ENCODE results near the gene LRRC4C.
"Not testable (repeated sequence)": the region's sequence is repeated elsewhere in the genome, so short reads cannot be mapped to it uniquely, and the experiment has no call there.

The LRRC4C gene

GRCh38 chr11:40183073-40184064 is 1276.1 kb downstream of the LRRC4C start:
- Histone ChIP-seq H3K4me3 (ENCODE audit: low read length) (no peak overlapping the region), H3K9ac (ENCODE audit: low read length) (no peak overlapping the region), H3K4me1 (ENCODE audit: control insufficient read depth, insufficient read depth, low read length) (no peaks in the 10 kb centered on the region), H3K36me3 (ENCODE audit: control insufficient read depth, insufficient read depth, low read length) (no peaks in the 10 kb centered on the region), H3K27me3 (ENCODE audit: control insufficient read depth, insufficient read depth, low read length) (no peaks in the 10 kb centered on the region), H3K27ac (ENCODE audit: low read depth, low read length) (no peak overlapping the region)

DNA sequence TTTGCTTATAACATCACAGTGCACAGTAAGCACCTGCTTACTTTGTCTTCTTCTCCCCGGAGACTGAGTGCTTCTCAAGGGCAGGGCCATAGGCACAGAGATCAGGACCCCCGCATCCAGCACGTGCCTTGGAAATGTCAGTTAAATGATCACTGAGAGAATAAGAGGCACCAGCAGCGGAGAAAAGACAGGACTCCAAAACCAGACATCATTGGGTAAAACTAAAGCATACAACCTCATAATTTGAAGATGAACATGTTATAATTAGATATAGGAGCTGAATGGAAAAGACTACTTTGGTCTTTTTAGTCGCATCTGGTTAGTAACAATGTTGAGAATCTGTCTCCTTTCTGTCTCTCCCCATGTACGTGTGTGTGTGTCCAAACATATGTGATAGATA is 1279.9 kb downstream of the LRRC4C start:
- H3K4me3 ChIP-seq (ENCODE audit: low read length) = no peak overlapping the region
- H3K4me1 ChIP-seq (ENCODE audit: control insufficient read depth, insufficient read depth, low read length) = no peaks in the 10 kb centered on the region
- no peaks in the 10 kb centered on the region for H3K36me3 ChIP-seq (ENCODE audit: control insufficient read depth, insufficient read depth, low read length)
- H3K27ac ChIP-seq (ENCODE audit: low read depth, low read length) = no peak overlapping the region
- H3K27me3 ChIP-seq (ENCODE audit: control insufficient read depth, insufficient read depth, low read length) = no peaks in the 10 kb centered on the region
- no peak overlapping the region for H3K9ac ChIP-seq (ENCODE audit: low read length)

GRCh38 chr11:40178470-40178869 is 1281.0 kb downstream of the LRRC4C start:
- Histone ChIP-seq H3K36me3 (ENCODE audit: control insufficient read depth, insufficient read depth, low read length) (no peaks in the 10 kb centered on the region), H3K27ac (ENCODE audit: low read depth, low read length) (no peak overlapping the region), H3K4me3 (ENCODE audit: low read length) (no peak overlapping the region), H3K4me1 (ENCODE audit: control insufficient read depth, insufficient read depth, low read length) (no peaks in the 10 kb centered on the region), H3K9ac (ENCODE audit: low read length) (no peak overlapping the region), H3K27me3 (ENCODE audit: control insufficient read depth, insufficient read depth, low read length) (no peaks in the 10 kb centered on the region)

DNA sequence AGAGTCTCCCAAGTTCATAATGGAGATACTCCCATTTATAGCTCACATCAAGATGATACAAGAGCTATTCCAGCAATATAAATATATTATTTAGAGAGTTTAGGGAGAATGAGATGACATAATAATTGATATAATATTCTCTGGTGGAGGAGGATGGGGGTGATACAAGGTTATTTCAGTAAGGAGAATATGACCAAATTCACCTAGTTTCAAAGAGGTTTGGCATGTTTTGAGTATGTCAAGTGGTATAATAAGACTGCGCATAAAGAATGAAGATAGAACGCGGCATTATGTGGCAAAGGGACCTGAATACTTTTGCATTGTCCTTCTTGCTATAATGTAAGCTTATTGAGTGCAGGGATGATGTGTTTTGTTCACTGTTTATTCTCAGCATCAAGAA is 1283.5 kb downstream of the LRRC4C start:
- Histone ChIP-seq H3K27ac (ENCODE audit: low read depth, low read length) (no peak overlapping the region), H3K4me3 (ENCODE audit: low read length) (no peak overlapping the region), H3K4me1 (ENCODE audit: control insufficient read depth, insufficient read depth, low read length) (no peaks in the 10 kb centered on the region), H3K36me3 (ENCODE audit: control insufficient read depth, insufficient read depth, low read length) (no peaks in the 10 kb centered on the region), H3K9ac (ENCODE audit: low read length) (no peak overlapping the region), H3K27me3 (ENCODE audit: control insufficient read depth, insufficient read depth, low read length) (no peaks in the 10 kb centered on the region)

DNA sequence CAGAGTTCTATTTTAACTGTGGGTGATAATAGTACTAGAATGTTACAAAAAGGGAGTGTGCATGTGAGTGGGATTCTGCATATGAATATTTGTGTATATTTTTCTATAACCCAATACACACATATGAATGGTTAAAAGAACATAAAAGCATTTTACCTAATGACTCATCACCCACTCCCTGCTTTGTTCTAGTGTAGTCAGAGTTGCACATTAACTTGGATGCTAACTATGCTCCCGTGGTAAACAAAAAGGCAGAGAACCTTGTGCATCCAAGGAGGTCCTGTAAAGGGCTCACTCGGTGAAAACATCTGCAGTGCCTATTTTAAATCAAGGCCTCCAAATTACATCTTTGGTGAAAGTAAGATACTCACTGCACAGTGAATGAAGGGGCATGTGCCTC is 1289.4 kb downstream of the LRRC4C start:
- H3K27me3 ChIP-seq (ENCODE audit: control insufficient read depth, insufficient read depth, low read length) = no peaks in the 10 kb centered on the region
- no peaks in the 10 kb centered on the region for H3K36me3 ChIP-seq (ENCODE audit: control insufficient read depth, insufficient read depth, low read length)
- no peak overlapping the region for H3K4me3 ChIP-seq (ENCODE audit: low read length)
- no peaks in the 10 kb centered on the region for H3K4me1 ChIP-seq (ENCODE audit: control insufficient read depth, insufficient read depth, low read length)
- H3K9ac ChIP-seq (ENCODE audit: low read length) = no peak overlapping the region
- H3K27ac ChIP-seq (ENCODE audit: low read depth, low read length) = no peak overlapping the region

- H3K4me1 ChIP-seq (ENCODE audit: control insufficient read depth, insufficient read depth, low read length) = no peaks in the 10 kb centered on the region
- no peak overlapping the region for H3K4me3 ChIP-seq (ENCODE audit: low read length)
- no peak overlapping the region for H3K27ac ChIP-seq (ENCODE audit: low read depth, low read length)
- H3K9ac ChIP-seq (ENCODE audit: low read length) = no peak overlapping the region
- H3K27me3 ChIP-seq (ENCODE audit: control insufficient read depth, insufficient read depth, low read length) = no peaks in the 10 kb centered on the region
- H3K36me3 ChIP-seq (ENCODE audit: control insufficient read depth, insufficient read depth, low read length) = no peaks in the 10 kb centered on the region
Observed at GRCh38 chr11:40168414-40168813, 1291.0 kb downstream of the LRRC4C start.

- not testable (repeated sequence) for H3K36me3 ChIP-seq (ENCODE audit: control insufficient read depth, insufficient read depth, low read length); H3K27ac ChIP-seq (ENCODE audit: low read depth, low read length); H3K9ac ChIP-seq (ENCODE audit: low read length); H3K27me3 ChIP-seq (ENCODE audit: control insufficient read depth, insufficient read depth, low read length); H3K4me3 ChIP-seq (ENCODE audit: low read length); H3K4me1 ChIP-seq (ENCODE audit: control insufficient read depth, insufficient read depth, low read length)
Observed at GRCh38 chr11:40167805-40168204, 1291.6 kb downstream of the LRRC4C start.

DNA sequence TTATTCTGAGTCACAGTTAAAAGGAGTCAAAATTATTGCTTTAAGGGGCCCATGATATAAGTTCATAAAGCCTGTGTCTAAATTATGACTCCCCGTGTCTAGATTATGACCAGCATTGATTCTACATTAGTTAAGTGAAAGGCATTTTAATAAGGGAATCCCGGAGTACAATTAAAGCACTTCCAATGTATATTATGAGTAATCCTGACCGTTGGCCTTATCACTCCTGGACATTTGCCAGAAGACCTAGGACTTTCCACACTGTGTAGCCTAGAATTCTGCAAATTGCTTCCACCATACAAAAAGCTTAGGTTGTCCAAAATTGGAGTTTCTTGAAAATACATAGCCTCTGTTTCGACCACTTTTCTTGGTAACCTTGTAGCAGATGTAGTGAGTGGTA is 1292.6 kb downstream of the LRRC4C start:
- no peaks in the 10 kb centered on the region for H3K36me3 ChIP-seq (ENCODE audit: control insufficient read depth, insufficient read depth, low read length)
- H3K4me3 ChIP-seq (ENCODE audit: low read length) = no peak overlapping the region
- no peaks in the 10 kb centered on the region for H3K4me1 ChIP-seq (ENCODE audit: control insufficient read depth, insufficient read depth, low read length)
- H3K27me3 ChIP-seq (ENCODE audit: control insufficient read depth, insufficient read depth, low read length) = no peaks in the 10 kb centered on the region
- no peak overlapping the region for H3K9ac ChIP-seq (ENCODE audit: low read length)
- no peak overlapping the region for H3K27ac ChIP-seq (ENCODE audit: low read depth, low read length)

GRCh38 chr11:40162901-40163883 is 1296.3 kb downstream of the LRRC4C start:
- H3K4me3 ChIP-seq (ENCODE audit: low read length) = no peak overlapping the region
- H3K4me1 ChIP-seq (ENCODE audit: control insufficient read depth, insufficient read depth, low read length) = no peaks in the 10 kb centered on the region
- no peaks in the 10 kb centered on the region for H3K27me3 ChIP-seq (ENCODE audit: control insufficient read depth, insufficient read depth, low read length)
- H3K27ac ChIP-seq (ENCODE audit: low read depth, low read length) = no peak overlapping the region
- H3K9ac ChIP-seq (ENCODE audit: low read length) = no peak overlapping the region
- H3K36me3 ChIP-seq (ENCODE audit: control insufficient read depth, insufficient read depth, low read length) = no peaks in the 10 kb centered on the region

GRCh38 chr11:40161854-40162410 is 1297.5 kb downstream of the LRRC4C start:
- Histone ChIP-seq H3K36me3 (ENCODE audit: control insufficient read depth, insufficient read depth, low read length) (no peaks in the 10 kb centered on the region), H3K4me1 (ENCODE audit: control insufficient read depth, insufficient read depth, low read length) (no peaks in the 10 kb centered on the region), H3K9ac (ENCODE audit: low read length) (no peak overlapping the region), H3K27me3 (ENCODE audit: control insufficient read depth, insufficient read depth, low read length) (no peaks in the 10 kb centered on the region), H3K4me3 (ENCODE audit: low read length) (no peak overlapping the region), H3K27ac (ENCODE audit: low read depth, low read length) (no peak overlapping the region)

DNA sequence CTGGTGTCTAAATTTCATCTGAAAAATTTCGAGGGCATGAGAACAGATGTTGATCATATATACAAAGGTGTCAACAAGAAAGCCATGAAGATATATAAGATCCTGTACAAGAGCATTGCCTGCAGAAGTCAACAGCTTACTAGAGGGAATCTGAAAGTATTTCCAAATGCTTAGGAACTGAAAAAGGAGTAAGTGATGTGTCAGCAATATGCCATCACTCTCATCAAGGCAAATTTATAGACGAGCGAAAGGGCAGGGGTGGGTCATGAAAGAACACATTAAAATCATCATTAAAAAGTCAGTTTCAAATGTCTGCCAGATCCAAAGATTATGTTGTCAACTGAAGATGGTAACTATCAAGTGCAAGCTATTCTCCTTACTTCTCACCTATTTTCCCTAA is 1299.0 kb downstream of the LRRC4C start:
- Histone ChIP-seq H3K27ac (ENCODE audit: low read depth, low read length) (no peak overlapping the region), H3K4me1 (ENCODE audit: control insufficient read depth, insufficient read depth, low read length) (no peaks in the 10 kb centered on the region), H3K36me3 (ENCODE audit: control insufficient read depth, insufficient read depth, low read length) (no peaks in the 10 kb centered on the region), H3K27me3 (ENCODE audit: control insufficient read depth, insufficient read depth, low read length) (no peaks in the 10 kb centered on the region), H3K9ac (ENCODE audit: low read length) (no peak overlapping the region), H3K4me3 (ENCODE audit: low read length) (no peak overlapping the region)

- Histone ChIP-seq H3K27ac (ENCODE audit: low read depth, low read length) (no peak overlapping the region), H3K4me1 (ENCODE audit: control insufficient read depth, insufficient read depth, low read length) (no peaks in the 10 kb centered on the region), H3K27me3 (ENCODE audit: control insufficient read depth, insufficient read depth, low read length) (no peaks in the 10 kb centered on the region), H3K36me3 (ENCODE audit: control insufficient read depth, insufficient read depth, low read length) (no peaks in the 10 kb centered on the region), H3K9ac (ENCODE audit: low read length) (no peak overlapping the region), H3K4me3 (ENCODE audit: low read length) (no peak overlapping the region)
Observed at GRCh38 chr11:40149721-40150120, 1309.7 kb downstream of the LRRC4C start.
